ENCODE results near the gene FKBP11.

- no peak for TF ChIP-seq CTCF (conservative IDR thresholded peaks at IDR 0.05; ENCODE audit: low read depth in 2 of 2)
- TF ChIP-seq EZH2 (IDR thresholded peaks at IDR 0.05; ENCODE audit: low read depth, unreplicated experiment) = no peak
- no peak for TF ChIP-seq POLR2AphosphoS5 (IDR thresholded peaks at IDR 0.05; ENCODE audit: low read depth)
- TF ChIP-seq REST (IDR thresholded peaks at IDR 0.05; ENCODE audit: unreplicated experiment) = no peak
- TF ChIP-seq EZH2phosphoT487 (IDR thresholded peaks at IDR 0.05; ENCODE audit: unreplicated experiment) = no peak
- no peak for TF ChIP-seq JUNB (IDR thresholded peaks at IDR 0.05; ENCODE audit: unreplicated experiment)
- TF ChIP-seq ETS1 (IDR thresholded peaks at IDR 0.05) = no peak
- TF ChIP-seq NANOG (IDR thresholded peaks at IDR 0.05; ENCODE audit: borderline replicate concordance) = no peak
- TF ChIP-seq ZNF114 (CRISPR knock-in tag; IDR thresholded peaks at IDR 0.05) = no peak
- TF ChIP-seq CREB1 (CRISPR knock-in tag; IDR thresholded peaks at IDR 0.05; ENCODE audit: low read depth) = no peak
- TF ChIP-seq ZNF331 (CRISPR knock-in tag; IDR thresholded peaks at IDR 0.05; ENCODE audit: low read depth) = no peak
- TF ChIP-seq ZNF462 (CRISPR knock-in tag; IDR thresholded peaks at IDR 0.05) = no peak
- TF ChIP-seq STAT1 (IDR thresholded peaks at IDR 0.05; ENCODE audit: unreplicated experiment) = no peak
These were observed 28.8 kb upstream of the FKBP11 start for GRCh38 chr12:48954061-48954460.

Measured in GM23338 (cell line).